Progenitor cell of endocrine pancreas (in vitro differentiated cells): Measurements from ENCODE around the gene MMRN2. TPM values are rescaled to one million over a fixed set of nuclear protein-coding genes. Genes with fewer than 3 reads are reported as not detected.

Experiments
- DNase-seq: peaks from one replicate; pipeline ENCODE4 v3.0.0; 2021; ENCODE audit warnings: low spot score; ENCODE audit not compliant: unreplicated experiment
- H3K27ac Mint-ChIP-seq: 2 replicates; pipeline ENCODE4 v1.8.0; 2021; ENCODE audit warnings: mild to moderate bottlenecking, moderate library complexity, mixed read lengths
- H3K27me3 Mint-ChIP-seq: 2 replicates; pipeline ENCODE4 v1.8.0; 2021; ENCODE audit warnings: mixed read lengths
- H3K36me3 Mint-ChIP-seq: 2 replicates; pipeline ENCODE4 v1.8.0; 2022; ENCODE audit warnings: mixed read lengths; ENCODE audit not compliant: insufficient read depth
- H3K4me1 Mint-ChIP-seq: 2 replicates; pipeline ENCODE4 v1.8.0; 2021; ENCODE audit warnings: low read depth, mixed read lengths
- H3K4me3 Mint-ChIP-seq: 2 replicates; pipeline ENCODE4 v1.8.0; 2021; ENCODE audit warnings: low read depth, mild to moderate bottlenecking, moderate library complexity, mixed read lengths
- H3K9me3 Mint-ChIP-seq: 2 replicates; pipeline ENCODE4 v1.8.0; 2021; ENCODE audit warnings: low read depth, mixed read lengths
- total RNA-seq: library from RNA; stranded (reverse); gene quantifications from 2 replicates; pipeline ENCODE4 v1.2.1, GENCODE V29; 2021
- TF ChIP-seq, protein P1 (sequence below): fragments of 200-600 bp; sonication (generic); IDR thresholded peaks from one replicate; pipeline ENCODE4 v1.5.0; 2021; ENCODE audit warnings: antibody characterized with exemption, mild to moderate bottlenecking; ENCODE audit not compliant: unreplicated experiment

MMRN2 gene
- total RNA-seq, 1 donor from 2014 or later: 1.5 TPM

DNA sequence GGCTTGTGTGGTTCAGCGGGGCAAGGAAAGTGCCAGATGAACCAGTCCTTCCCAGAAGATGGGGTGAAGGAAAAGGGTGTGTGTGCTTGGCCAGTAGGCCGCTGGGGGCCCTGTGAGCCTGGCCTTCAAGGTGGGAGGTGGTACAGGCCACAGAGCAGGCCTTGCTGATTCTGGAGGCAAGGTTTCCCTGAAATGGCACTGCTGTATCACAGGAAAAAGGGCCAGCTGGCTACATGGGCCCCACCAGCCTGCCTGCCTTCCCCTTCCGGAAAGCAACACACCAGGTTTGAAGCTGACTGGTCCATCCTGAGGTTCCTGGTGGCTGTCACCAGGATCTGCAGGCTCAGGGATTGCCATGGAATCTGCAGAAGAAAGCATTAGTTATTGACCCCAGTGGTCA lies 12.5 kb downstream of the MMRN2 start:
- Mint-ChIP-seq H3K36me3 (no peaks in the 10 kb centered on the region), H3K27ac (no peak overlapping the region), H3K4me3 (no peak overlapping the region), H3K4me1 (peaks cover 9% of the 10 kb centered on the region), H3K9me3 (peaks cover 4% of the 10 kb centered on the region), H3K27me3 (peaks cover 7% of the 10 kb centered on the region)
- no peak for DNase-seq
- TF ChIP-seq, protein P1, sequence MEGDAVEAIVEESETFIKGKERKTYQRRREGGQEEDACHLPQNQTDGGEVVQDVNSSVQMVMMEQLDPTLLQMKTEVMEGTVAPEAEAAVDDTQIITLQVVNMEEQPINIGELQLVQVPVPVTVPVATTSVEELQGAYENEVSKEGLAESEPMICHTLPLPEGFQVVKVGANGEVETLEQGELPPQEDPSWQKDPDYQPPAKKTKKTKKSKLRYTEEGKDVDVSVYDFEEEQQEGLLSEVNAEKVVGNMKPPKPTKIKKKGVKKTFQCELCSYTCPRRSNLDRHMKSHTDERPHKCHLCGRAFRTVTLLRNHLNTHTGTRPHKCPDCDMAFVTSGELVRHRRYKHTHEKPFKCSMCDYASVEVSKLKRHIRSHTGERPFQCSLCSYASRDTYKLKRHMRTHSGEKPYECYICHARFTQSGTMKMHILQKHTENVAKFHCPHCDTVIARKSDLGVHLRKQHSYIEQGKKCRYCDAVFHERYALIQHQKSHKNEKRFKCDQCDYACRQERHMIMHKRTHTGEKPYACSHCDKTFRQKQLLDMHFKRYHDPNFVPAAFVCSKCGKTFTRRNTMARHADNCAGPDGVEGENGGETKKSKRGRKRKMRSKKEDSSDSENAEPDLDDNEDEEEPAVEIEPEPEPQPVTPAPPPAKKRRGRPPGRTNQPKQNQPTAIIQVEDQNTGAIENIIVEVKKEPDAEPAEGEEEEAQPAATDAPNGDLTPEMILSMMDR: no peak

DNA sequence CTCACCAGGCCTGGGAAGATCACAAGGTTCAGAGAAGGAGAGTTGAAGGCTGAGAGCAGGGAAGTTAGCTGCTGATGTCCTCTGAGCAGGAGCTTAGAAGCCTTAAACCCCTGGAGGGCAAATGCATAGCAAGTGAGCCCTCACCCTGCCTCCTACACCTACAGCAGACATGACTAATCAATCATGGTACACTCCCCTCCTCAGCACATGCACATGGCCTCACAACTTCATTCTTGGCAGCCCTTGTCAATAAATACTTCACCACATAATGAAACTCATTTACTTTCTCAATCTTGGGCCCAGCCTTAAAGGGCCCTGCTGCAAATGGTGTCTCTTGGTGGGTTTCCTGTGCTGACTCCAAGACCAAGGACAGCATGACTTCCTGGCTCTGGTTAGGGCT lies 12.9 kb downstream of the MMRN2 start:
- Mint-ChIP-seq H3K9me3 (peaks cover 4% of the 10 kb centered on the region), H3K4me3 (no peak overlapping the region), H3K27me3 (peaks cover 7% of the 10 kb centered on the region), H3K4me1 (peaks cover 9% of the 10 kb centered on the region), H3K36me3 (no peaks in the 10 kb centered on the region), H3K27ac (no peak overlapping the region)
- DNase-seq: no peak
- TF ChIP-seq, protein P1: no peak

DNA sequence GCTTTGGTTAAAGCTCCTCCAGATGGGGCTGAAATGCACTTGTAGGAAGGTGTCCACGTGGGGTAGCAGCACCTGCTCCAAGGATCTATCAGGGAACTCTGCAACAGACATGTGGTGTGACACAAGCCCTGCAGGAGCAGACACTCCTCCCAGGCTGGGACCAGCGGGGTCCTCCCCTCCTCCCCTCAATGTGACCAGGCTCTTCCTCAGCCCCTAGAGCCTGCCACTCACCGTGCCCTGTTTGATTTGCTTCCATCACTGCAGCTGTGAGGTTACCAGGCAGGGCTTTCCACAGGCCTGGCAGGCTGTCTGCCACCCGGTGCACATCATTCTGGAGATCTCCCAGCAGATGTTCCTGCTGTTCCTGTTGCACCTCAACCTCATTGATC lies 13.4 kb downstream of the MMRN2 start:
- Mint-ChIP-seq H3K27ac (no peak overlapping the region), H3K4me3 (no peak overlapping the region), H3K27me3 (peaks cover 7% of the 10 kb centered on the region), H3K9me3 (peaks cover 4% of the 10 kb centered on the region), H3K4me1 (peaks cover 9% of the 10 kb centered on the region), H3K36me3 (no peaks in the 10 kb centered on the region)
- TF ChIP-seq, protein P1: no peak
- no peak for DNase-seq

DNA sequence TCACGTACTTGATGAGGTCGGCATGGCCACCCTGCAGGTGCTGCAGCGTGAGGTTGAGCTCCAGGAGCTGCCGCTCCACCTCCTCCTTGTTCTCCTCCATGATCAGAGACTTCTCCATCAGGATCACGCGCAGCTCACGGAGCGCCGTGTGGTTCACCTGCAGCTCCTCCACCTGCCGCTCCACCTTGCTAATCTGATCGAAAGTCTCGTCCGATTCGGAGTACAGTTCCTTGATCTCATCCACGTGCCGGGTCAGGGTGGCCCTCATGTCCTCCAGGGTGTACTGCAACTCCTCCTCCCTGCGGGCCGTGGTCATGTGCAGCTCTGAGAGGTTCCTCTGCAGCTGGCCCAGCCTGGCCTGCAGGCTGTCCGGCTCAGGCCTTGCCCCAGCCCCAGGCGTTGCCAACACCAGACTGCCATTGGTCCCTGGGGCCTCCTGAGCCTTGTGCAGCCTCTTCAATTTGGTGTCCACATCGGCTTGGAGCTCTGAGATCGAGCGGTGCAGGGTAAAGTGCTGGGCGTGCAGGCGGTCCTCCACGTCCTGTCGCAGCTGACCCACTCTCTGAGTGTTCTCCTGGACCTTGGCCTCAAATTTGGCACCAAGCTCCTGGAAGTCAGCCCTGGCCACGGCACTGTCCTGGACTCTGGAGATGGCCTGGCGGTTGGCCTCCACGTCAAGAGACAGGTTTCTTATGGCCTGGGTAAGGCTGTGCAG lies 13.9 kb downstream of the MMRN2 start:
- TF ChIP-seq, protein P1: no peak
- no peak for DNase-seq
- peaks cover 7% of the 10 kb centered on the region for H3K27me3 Mint-ChIP-seq
- peaks cover 9% of the 10 kb centered on the region for H3K4me1 Mint-ChIP-seq
- H3K36me3 Mint-ChIP-seq: no peaks in the 10 kb centered on the region
- H3K27ac Mint-ChIP-seq: no peak overlapping the region
- H3K4me3 Mint-ChIP-seq: no peak overlapping the region
- peaks cover 4% of the 10 kb centered on the region for H3K9me3 Mint-ChIP-seq

DNA sequence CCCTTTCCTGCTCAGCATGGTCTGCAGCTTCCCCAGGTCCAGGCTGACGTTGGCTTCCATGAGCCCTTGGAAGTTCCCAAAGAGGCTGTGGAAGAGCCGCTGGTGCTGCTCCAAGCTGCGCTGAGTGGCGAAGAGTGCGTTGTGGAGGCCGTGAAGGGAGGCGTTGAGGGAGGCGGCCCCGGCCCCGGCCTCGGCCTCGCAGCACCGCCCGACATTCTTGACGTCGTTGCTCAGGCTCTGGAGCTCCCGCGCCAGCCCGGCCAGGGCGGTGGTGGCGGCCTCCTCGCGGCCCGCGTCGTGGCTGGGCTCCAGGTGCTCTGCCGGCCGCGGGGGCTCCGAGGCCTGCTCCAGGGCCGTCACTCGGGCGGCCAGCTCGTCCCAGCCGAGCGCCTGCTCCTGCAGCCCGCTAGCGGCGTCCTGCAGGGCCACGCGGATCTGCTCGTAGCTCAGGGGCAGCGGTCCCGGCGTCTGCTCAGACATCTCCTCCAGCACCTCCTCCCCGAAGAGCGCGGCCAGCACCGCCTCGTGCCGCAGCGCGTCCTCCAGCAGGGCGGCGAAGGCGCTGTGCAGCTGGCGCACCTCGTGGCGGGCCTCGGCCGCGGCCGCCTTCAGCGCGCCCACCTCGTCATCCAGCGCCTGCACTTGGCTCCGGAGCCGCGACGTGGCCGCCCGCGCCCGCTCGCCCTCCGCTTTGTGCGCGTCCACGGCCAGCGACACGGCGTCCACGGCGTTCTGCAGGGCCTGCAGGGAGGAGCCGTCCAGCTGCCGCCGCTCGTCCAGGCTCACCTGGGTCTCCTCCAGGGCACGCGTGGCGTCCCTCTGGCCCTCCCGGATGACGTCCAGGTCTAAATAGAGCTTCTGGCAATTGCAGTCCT lies 14.7 kb downstream of the MMRN2 start:
- no peaks in the 10 kb centered on the region for H3K9me3 Mint-ChIP-seq
- TF ChIP-seq, protein P1: no peak
- H3K27ac Mint-ChIP-seq: no peak overlapping the region
- peaks cover 9% of the 10 kb centered on the region for H3K4me1 Mint-ChIP-seq
- H3K27me3 Mint-ChIP-seq: peaks cover 7% of the 10 kb centered on the region
- DNase-seq: no peak
- no peaks in the 10 kb centered on the region for H3K36me3 Mint-ChIP-seq
- no peak overlapping the region for H3K4me3 Mint-ChIP-seq
